Inferior parietal cortex (tissue), 1 donor: ENCODE measurements around the gene B4GALT2.
A peak's percentile ranks its signal among the peaks of the same experiment; 100 is the strongest.

Experiments
- DNase-seq: peaks from one replicate; pipeline ENCODE4 v3.0.0-alpha.2; 2016; ENCODE audit errors: extremely low spot score

Gene B4GALT2

DNA sequence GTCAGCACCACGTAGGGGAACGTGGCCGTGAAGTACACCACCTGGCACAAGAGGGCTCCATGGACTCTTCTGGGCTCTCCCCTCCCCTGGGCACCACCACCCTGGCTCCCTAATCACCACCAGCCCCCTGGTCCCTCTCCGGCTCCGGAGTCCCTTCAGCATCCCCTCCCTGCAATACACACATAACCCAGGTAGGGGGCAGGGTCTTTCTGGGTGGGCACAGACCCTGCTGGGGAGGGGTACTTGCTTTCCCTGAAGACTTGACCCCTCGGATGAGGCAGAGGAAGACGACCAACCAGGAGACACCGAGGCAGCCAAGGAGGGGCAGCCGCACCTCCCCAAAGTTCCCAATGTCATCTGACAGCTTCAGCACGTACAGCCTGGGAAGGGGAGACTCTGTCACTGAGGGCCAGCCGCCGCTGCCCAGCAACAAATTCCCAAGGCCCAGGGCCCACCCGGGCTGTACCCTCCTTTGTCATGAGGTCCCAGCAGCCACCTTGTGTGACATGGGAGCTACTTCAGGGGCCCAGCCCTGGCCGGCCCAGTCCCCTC lies 23.7 kb downstream of the B4GALT2 start:
- DNase-seq: no peak

DNA sequence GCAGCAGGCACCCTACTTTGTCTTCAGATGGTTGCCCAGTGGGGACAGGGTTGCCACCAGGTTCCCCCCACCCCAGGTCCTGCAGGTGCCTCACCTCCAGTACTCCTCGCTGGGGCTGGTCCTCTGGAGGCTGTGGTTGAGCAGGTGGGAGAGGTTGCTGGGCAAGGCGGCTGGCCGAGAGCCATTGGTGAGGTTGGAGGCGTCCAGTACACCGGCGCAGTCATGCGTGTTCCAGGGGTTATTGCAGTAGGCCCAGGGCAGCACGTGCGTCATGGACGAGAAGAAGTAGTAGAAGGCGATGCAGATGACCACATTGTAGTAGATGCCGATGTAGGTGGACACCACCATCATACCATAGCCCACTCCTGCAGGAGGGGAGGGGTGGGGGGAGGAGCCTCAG lies 29.2 kb downstream of the B4GALT2 start:
- no peak for DNase-seq

DNA sequence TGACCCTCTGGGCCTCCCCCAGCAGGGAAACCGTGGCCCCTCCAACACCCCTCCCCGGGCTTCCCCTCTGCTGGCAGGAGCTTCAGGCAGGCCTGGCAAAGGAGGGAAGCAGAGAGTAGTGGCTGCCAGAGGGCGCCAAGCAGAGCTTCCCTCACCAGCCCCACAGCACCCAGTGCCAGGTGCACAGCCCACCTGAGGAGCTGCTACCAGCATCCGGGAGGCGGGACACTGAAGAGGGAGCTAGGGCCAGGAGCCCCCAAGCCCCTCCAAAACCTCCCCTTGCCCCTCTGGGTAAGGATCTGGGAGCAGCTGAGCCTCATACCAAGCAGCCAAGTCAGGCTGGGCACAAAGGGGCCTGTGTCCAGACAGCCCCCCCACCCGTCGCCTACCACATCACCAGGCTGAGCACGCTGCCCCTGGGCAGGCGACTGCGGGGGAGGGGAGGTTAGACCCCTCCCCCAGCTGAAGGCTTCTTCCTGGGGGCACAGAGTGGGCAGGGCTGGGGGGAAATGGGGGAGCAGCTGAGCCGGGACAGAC lies 32.0 kb downstream of the B4GALT2 start:
- DNase-seq: peak; percentile 73

DNA sequence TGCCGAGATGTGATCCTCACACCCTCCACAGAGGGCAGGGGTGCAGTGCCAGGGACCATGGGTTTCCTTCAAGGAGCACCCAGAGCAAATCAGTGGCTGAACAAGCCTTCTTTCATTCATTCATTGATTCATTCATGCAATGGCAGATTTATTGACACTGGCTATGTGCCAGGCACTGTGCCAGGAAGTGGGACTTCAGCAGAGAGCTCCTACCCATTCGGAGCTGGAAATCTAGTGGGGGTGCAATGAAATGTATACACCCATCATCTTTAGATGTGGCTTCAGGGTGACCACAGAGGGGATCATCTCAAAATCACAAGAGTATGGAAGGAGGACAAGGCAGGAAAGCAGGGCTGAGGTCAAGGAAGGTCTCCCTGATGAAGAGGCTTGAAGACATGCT lies 33.4 kb downstream of the B4GALT2 start:
- no peak for DNase-seq

DNA sequence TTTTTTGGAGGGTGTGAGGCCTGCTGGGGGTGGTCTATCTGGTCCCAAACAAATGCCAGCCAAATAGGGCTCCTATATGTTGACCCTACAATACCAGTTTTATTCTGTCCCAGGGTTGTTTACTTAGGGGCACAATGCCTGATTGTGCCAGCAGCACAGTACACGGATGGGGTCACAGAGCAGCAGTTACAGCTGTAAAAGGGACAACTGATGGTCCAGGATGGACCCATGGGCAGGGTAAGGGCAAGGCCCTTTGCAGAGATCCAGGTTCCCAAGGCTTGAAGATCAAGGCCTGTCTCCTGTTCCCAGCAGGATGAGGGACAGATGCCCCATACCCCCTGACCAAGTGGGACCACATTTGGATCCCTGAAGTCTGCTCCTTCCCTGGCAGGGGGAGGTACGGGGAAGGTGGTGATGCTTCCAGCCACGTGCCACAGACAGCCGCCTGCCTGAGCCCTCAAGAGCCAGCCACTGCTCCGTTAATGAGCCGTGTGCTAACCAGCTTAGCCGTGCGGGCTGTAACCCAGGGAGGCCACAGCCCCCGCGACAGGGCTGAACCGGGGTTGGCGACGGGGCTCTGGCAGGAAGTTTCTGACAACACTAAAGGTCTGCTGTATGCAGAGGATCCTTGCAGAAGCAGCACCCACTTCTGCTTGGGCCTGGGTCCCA lies 34.1 kb downstream of the B4GALT2 start:
- no peak for DNase-seq

DNA sequence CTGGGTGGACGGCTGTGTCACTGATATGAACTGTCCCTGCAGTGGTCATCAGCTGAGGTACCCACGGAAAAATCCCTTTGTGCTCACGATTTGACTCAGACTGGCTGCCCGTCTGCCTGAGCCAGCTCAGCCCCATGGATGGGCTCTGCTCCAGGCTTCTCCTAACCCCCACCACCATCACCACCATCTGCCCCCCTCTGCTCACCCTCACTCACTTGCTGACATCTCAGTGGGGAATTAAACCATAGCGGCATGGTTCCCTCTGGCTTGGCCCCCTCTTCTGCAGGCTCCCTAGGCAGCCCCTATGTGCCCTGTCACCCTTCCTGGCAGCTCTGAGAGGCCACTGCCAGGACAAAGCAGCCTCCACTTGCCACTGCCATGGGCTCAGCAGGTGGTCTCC lies 34.9 kb downstream of the B4GALT2 start:
- DNase-seq: no peak

DNA sequence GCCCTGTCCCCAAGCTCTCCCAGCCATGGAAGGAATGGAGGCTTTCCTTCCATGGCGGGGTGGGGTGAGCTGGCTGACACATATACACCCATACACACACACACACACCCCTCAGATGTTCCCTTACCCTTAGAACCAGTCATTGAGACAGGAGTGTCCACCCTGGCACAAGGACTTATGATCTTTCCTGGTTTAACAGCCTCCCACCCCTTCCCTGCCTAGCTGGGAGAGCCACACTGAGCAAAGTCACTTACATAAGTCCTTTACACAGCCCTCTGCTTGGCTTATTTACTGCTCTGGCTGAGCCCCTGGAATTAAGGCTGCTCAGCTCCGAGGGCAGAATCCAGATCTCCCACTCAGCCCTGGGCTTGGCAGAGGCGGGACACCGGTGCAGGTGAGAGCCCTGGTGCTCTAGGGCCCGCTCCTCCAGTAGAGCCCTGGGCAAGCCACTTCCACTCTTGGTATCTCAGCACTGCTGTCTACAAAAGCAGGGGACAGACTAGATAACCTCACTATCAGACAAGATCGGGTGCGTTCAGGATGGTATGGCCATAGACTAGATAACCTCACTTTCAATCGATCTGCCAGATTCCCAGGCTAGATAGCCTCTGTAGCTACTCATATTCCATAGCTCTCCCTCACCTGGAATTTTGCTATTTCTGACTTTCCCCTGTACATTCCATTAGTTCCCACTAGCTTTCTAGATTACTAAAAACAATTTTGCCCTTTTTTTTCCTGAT lies 35.5 kb downstream of the B4GALT2 start:
- no peak for DNase-seq

DNA sequence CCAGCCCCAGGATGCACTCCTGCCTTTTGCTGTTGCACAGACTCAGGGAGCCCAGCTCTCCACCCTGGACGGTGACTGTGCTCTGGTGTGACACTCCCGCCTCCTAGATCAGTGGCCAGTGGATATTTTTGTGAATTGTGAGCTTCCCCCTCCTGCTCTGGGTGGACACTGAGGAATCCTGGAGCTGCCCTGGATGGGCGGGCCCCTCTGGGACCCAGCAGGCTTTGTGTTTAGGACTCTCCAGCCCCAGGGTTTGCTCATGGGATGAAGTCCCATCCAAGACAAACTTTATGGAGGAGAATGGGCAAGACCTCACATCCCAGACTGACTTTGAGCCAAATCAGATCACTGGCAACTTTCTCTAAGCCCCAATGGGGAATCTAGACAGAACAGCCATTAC lies 36.2 kb downstream of the B4GALT2 start:
- no peak for DNase-seq

DNA sequence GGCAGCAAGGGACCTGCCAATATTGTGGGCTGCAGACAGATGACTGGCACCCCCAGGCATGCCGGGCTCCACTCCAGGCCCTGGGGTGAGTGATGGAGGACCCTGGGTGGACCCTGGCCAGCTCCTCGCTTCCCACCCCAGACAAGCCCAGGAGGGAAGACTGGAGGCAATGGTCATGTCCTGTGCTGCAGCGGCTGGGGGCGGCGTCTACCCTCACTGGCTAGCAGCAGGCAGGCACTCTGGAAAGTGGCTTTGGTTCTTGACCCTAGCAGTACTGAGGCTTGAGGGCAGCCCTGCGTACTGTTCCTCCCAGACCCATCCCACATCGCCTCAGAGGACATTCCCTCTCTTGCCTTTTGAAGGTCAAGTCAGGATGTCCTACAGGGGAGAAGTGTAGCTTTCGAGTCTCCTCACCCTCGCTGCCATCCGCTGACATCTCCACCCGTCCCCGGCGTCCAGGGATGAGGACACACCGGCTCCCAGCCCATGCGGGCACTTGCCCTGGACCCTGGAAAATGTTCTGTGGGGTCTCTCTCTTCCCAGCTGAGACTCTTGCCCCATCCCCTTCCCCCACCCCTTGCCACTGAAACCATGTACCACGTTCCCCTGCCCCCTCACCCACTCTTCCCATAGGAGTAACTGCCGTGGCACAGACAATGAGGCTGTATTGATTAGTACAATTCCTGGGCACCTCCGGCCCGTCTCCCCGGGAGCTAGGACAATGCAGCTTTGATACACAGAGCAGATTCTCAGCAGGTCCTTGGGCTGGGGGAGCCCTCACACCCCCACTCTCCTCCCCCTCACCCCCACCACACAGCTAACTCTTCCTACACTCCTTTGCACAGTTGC lies 37.3 kb downstream of the B4GALT2 start:
- no peak for DNase-seq

DNA sequence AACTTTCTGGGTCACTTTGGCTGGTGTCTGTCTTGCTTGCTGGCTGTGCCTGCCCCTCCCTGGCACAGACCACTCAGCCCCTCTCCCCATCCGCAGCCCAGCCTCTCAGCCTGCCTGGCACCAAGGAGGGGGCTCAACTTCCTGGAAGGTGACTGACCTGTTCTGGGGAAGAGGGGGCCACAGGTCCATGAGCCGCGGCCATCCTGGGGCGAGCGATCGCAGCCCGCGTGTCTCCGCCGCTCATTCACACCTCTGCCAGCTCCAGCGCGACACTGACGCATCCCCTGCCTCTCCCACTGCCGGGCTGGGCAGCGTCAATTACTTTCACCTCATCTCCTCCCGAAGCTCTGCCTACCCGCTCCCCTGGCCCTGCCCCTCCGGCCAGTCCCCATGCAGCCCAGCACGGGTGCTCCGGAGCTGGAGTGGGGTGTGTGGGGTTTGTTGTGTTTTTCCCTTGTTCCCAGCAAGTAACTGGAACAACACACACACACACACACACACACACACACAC lies 37.9 kb downstream of the B4GALT2 start:
- no peak for DNase-seq

DNA sequence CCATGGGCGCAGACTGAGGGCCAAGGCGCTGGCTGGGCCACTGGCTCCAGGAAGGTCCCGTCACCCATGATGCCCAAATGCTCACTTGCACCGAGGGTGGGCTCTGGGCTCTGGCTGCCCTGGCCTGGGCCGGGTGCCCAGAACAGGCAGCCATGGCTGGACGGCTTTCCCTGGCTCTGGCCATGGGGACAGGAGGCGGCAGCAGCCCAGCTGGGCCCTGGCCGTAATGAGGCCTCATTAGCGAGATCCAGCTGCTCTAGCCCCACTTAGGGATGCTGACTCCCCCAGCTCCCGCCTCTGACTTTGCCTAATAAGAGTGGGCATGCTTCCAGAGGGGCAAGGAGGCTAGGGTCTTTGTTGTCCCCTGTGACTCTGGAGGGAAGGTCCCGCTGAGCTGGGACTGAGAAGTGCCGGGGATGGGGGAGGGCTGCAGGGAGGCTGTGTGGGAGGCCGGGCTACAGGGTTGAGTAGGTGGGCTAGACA lies 40.5 kb downstream of the B4GALT2 start:
- no peak for DNase-seq

DNA sequence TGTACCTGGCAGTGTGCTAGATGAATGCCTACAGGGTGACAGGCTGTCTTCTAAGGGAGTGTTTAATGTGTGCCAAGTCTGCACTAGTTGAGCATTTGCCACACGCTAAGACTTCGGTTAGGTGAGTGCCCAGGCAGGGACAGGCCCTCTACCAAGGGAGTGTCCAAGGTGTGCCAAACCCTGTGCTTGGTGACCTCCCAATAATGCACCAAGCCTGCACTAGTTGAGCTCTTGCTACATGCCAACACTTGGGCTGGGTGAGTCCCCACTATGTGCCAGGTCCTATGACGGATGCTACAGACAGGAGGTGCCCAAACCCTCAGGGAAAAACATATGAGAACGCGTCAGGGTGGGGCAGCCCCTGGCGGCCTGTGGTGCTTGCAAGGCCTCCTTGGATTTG lies 41.5 kb downstream of the B4GALT2 start:
- DNase-seq: no peak

DNA sequence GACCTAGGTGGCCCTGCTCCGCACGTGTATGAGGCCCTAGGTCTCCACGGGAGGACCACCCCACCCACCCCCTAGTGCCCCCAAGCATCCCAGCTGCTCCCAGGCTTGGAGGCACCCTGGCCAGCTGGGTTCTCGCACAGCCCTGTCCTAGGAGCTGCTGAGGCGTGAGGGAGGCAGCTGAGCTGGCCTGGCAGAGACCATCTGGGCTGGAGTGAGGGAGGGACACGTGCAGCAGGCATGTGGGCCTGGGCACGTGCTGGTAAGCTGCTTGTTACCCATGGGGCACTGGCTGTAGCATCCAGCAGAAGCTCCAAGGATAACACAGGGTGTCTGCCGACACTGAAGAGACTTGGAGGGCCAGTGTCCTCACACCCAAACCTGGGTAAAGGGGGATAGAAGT lies 42.1 kb downstream of the B4GALT2 start:
- DNase-seq: no peak

DNA sequence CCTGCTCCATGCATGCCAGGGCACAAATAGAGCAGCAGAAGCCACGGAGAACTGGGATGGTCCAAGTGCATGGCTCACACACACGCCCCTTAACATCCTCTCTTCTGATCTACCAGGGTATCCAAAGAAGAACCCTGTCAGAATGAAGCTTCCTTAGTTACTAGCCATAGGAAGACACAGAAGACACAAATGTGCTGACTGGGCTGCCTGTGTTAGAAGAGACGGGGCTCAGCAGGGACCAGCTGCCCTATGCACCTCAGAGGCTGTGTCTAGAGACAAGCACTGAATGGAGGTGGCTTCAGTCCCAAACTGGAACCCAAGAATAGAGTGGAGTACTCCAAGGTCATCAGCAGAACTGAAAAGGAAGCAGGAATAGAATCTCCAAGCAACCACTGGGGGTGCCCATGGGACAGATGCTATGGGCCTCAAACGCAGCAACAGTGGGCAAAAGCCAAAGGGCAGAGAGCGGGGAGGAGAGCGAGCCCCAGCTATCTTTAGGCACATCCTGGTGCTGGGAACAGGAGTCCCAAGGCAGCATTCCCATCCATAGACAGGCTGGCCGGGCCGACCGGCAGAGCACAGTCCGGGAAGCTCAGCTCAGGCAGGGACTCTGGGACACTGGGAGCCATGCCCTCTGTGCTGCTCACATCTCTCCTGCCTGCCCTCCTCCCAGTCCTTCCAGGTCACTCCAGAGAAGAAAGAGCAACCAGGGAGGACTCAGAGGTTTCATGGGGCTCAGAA lies 42.7 kb downstream of the B4GALT2 start:
- no peak for DNase-seq

DNA sequence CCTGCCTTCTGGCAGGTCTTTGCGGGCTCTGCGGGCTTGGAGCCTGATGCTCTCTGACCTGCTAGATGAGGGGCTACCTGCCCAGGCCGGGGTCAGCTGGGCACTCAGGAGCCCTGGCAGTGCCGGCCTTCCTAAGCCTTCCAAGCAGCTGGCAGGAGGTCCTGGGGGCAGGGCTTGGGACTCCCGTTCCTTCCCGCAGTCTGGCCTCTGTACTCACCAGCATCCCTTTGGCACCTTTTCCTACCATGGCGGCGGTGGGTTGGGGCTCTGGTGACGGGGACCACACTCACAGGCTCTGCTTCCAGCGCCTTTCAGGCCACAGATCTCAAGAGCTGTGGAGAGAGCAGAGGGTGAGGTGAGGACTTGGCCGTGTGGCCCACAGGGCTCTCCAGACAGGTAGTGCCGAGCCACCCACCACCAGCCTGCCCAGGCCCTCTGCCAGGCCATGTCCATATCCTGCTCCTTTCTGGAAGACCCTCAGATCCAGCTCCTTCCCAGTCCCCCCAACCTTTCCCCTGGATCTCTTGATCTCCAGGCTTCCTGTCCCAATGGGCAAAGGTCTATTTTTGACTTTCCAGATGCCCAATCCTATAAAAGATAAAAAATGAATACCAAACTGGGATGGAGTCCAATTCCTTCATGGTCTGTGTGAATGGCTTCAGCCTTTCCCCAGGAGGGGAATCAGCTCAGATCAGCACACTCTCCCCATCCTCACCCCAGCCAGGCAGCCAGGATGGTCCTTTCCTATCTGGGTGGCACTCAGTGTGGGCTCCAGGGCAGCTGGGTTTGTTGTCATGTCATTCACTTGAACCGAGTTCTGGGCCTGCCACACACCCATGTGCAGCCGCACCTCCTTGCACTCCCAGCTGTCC lies 45.3 kb downstream of the B4GALT2 start:
- DNase-seq: no peak

DNA sequence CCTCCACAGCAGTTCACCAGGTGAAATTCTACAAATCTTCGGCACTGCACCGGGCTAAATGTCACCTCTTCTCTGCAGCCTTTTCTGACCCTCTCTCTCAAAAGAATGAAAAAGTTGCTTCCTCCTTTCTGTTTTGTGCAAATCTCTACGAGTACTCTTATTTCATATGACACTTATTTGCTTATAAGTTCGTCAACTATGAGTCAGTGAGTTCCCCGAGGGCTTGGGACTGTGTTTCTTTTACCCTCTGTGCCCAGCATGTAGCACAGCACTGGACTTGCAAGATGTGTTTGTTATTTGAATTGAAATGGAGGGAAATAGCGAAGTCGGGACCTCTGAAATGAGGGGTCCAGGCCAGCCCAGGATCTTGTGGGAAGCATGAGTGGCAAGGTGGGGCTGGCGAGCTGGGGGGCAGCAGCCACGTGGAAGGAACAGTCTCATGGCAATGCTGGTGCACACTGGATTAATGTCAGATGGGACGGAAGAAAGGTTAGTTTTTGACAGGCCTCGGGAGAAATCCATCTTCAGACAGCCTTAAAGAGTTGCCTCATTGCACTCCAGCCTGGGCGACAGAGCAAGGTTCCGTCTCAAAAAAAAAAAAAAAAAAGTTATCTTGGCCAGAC lies 46.0 kb downstream of the B4GALT2 start:
- no peak for DNase-seq

DNA sequence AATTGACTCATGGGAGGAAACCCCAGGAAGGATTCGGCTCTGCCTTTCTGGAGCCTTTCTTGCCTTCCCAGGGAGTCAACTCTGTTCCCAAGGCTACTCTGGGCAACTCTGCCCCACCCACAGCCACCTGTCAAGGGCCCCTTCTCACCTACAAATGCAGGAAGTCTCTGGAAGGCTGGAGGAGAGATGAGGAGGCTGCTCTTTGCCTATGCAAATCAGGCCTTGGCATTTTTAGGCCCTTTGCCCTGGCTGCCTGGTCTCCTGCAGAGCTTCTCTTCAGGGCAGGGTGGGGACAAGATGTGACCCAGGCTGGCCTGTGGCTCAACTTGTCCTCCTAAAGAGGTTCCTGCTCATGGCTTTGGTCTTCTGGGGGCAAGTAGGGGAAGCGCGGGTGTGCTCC lies 46.8 kb downstream of the B4GALT2 start:
- no peak for DNase-seq

DNA sequence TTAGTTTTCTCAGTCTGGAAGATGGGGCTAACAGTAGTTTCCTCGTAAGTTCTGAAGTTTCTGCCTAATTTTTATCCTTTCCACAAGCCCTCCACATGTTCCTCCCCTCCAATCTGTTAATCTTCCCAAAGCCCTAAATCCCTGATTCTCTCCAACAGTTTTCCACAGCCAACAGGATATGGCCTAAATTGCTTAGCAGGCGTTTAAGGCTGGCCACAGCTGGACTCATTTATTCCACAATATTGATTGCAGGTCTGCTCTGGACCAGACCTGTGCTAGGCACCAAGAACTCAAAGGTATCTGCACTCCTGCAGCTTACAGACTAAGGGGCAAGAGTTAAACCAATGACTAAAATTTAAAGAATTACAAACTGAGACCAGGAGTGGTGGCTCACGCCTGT lies 48.3 kb downstream of the B4GALT2 start:
- DNase-seq: no peak

DNA sequence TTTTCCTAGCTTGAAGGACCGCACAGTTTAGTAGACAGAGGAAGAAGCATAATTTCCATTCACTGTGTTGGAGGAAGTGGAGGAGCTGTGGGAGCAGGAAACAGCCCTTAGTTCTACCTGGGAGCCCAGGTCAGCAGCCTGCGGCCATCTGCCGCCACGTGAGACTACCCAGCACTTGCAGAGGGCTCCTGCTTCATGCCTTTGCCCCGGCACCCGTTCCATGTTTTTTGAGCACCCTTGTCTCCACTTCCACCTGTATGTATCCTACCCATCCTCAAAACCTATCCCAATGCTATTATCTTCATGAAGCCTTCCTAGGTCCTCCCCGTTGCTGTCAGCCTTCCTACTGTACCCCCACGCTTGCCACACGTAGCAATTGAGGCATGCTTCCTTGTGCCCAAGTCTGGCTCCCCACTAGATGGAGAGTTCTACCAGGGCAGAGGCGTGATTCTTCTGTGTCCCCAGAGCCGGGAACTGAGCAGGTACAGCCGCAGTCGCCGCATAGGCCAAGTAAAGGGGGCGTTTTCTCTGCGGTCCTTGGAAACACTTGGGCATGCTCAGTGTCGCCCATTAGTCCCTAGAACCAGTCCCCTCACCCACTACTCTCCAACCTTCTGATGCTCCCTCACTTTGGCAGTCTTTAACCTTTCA lies 50.4 kb downstream of the B4GALT2 start:
- no peak for DNase-seq
